Neuronal stem cell (in vitro differentiated cells): Measurements from ENCODE around the gene CACNA1A.

Experiments used
- DNase-seq: peaks from one replicate; pipeline ENCODE4 v3.0.0-alpha.2; 2013; ENCODE audit warnings: low spot score
- H2AFZ ChIP-seq: one replicate; pipeline ENCODE4 v1.6.1; 2013; ENCODE audit warnings: mild to moderate bottlenecking, low read length, inconsistent platforms
- H2AK5ac ChIP-seq: 2 replicates; pipeline ENCODE4 v1.6.1; 2013; ENCODE audit warnings: low read depth, mild to moderate bottlenecking, inconsistent platforms, low read length, moderate library complexity, mixed read lengths
- H2BK120ac ChIP-seq: 2 replicates; pipeline ENCODE4 v1.6.1; 2013; ENCODE audit warnings: low read depth, mild to moderate bottlenecking, inconsistent platforms, low read length, moderate library complexity, mixed read lengths
- H2BK12ac ChIP-seq: one replicate; pipeline ENCODE4 v1.6.1; 2013; ENCODE audit warnings: low read length, inconsistent platforms
- H2BK15ac ChIP-seq: 2 replicates; pipeline ENCODE4 v1.6.1; 2013; ENCODE audit warnings: mild to moderate bottlenecking, low read length, inconsistent platforms, mixed read lengths
- H2BK5ac ChIP-seq: one replicate; pipeline ENCODE4 v1.6.1; 2013; ENCODE audit warnings: inconsistent platforms, mild to moderate bottlenecking, low read length, moderate library complexity
- H3K14ac ChIP-seq: one replicate; pipeline ENCODE4 v1.6.1; 2013; ENCODE audit warnings: low read length, inconsistent platforms
- H3K18ac ChIP-seq: 2 replicates; pipeline ENCODE4 v1.6.1; 2013; ENCODE audit warnings: low read length, inconsistent platforms
- H3K23ac ChIP-seq: 2 replicates; pipeline ENCODE4 v1.6.1; 2013; ENCODE audit warnings: low read depth, mild to moderate bottlenecking, mixed read lengths, low read length, inconsistent platforms; ENCODE audit not compliant: poor library complexity
- H3K27ac ChIP-seq: replicated peaks from 3 replicates; pipeline ENCODE4 v1.5.1; 2013; ENCODE audit warnings: low read length, inconsistent platforms
- H3K27me3 ChIP-seq, 3 experiments: 2 replicates each; pipeline ENCODE4 v1.6.1; 2013; ENCODE audit warnings: low read length in 3 of 3, mild to moderate bottlenecking in 2 of 3, inconsistent platforms in 1 of 3, low read depth in 1 of 3, mixed read lengths in 1 of 3, moderate library complexity in 1 of 3; ENCODE audit not compliant: control insufficient read depth in 3 of 3, insufficient read depth in 3 of 3
- H3K36me3 ChIP-seq, 2 donors: replicated peaks in 1 of 2; 2 replicates each; pipeline ENCODE4 v1.6.1; 2013; ENCODE audit warnings: low read length in 2 of 2; ENCODE audit not compliant: control insufficient read depth in 2 of 2, insufficient read depth in 2 of 2
- H3K4ac ChIP-seq: 2 replicates; pipeline ENCODE4 v1.6.1; 2013; ENCODE audit warnings: inconsistent platforms, mild to moderate bottlenecking, low read length, moderate library complexity
- H3K4me1 ChIP-seq, 2 donors: 1 replicate in 1 of 2; 2 replicates in 1 of 2; pipeline ENCODE4 v1.6.1; 2013; ENCODE audit warnings: low read length in 2 of 2, low read depth in 1 of 2; ENCODE audit not compliant: control insufficient read depth in 2 of 2, insufficient read depth in 1 of 2
- H3K4me2 ChIP-seq: one replicate; pipeline ENCODE4 v1.6.1; 2013; ENCODE audit warnings: mild to moderate bottlenecking, low read length, inconsistent platforms; ENCODE audit not compliant: insufficient read depth, poor library complexity, severe bottlenecking
- H3K4me3 ChIP-seq, 2 donors: 2 replicates each; pipeline ENCODE4 v1.5.1; 2013; ENCODE audit warnings: low read length in 2 of 2, mild to moderate bottlenecking in 2 of 2, inconsistent platforms in 1 of 2, moderate library complexity in 1 of 2
- H3K79me1 ChIP-seq: one replicate; pipeline ENCODE4 v1.6.1; 2013; ENCODE audit warnings: low read depth, mild to moderate bottlenecking, inconsistent platforms, low read length, moderate library complexity
- H3K9ac ChIP-seq: one replicate; pipeline ENCODE4 v1.6.1; 2013; ENCODE audit warnings: mild to moderate bottlenecking, low read depth, low read length, inconsistent platforms; ENCODE audit not compliant: poor library complexity
- H3K9me3 ChIP-seq, 2 donors: replicated peaks in 1 of 2; 2 replicates each; pipeline versions ENCODE3 to v1.6.1; 2013; ENCODE audit warnings: low read length in 2 of 2, mild to moderate bottlenecking in 2 of 2, inconsistent platforms in 1 of 2, low read depth in 1 of 2, mixed read lengths in 1 of 2, moderate library complexity in 1 of 2; ENCODE audit not compliant: control insufficient read depth in 2 of 2, insufficient read depth in 1 of 2
- H4K8ac ChIP-seq: one replicate; pipeline ENCODE4 v1.6.1; 2013; ENCODE audit warnings: low read depth, mild to moderate bottlenecking, inconsistent platforms, low read length, moderate library complexity
- H4K91ac ChIP-seq: one replicate; pipeline ENCODE4 v1.6.1; 2013; ENCODE audit warnings: low read length, low read depth, mild to moderate bottlenecking, inconsistent platforms; ENCODE audit not compliant: poor library complexity
- WGBS, 2 donors: extraction: QIAGEN DNeasy Blood & Tissue Kit; methylation state at CpG; one replicate each; pipeline ENCODE4 v1.1.7; 2013; ENCODE audit warnings: missing lambda C conversion rate in 2 of 2, mixed read lengths in 1 of 2; ENCODE audit not compliant: insufficient read length in 2 of 2, insufficient replicate concordance in 1 of 2; ENCODE audit errors: extremely low coverage in 2 of 2; 5-methylcytosine and 5-hydroxymethylcytosine counted together

Gene CACNA1A

DNA sequence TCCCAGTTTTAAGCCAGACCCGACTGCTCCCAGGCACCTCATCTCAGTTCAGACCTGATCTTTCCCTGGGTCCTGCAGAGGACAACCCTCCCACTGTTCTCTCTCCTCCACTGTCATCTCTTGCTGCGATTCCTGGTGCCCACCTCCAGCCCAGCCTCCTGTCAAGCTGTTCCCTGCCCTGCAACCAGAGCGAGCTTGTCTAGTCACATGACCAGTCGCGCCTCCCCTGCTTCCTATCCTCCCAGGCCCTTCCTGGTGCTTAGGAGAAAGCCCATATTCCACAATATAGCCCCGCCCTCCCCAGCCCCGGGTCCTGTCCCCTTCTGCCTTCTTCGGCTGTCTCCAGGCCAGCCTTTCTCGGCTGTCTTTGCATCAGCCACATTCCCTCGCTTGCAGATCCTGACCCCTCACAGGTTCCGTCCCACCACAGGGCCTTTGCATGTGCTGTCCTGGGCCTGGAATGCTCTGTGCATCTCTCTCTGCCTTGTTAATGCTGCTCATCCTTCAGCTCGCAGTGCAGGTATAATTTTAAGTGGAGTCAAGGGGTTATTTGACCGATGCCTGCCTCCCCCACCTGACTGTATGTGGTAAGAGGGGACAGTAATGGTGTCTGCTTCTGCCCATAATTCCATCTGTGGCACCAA lies 267.3 kb downstream of the CACNA1A start:
- no peak overlapping the region for H2BK12ac ChIP-seq
- H3K27me3 ChIP-seq = peaks cover 0 to 3% (median 0%) of the 10 kb centered on the region in 3 experiments
- no peak overlapping the region for H4K91ac ChIP-seq
- peaks cover 0 to 13% of the 10 kb centered on the region in 2 donors for H3K4me1 ChIP-seq
- no peak overlapping the region for H2BK120ac ChIP-seq
- no peak overlapping the region for H3K18ac ChIP-seq
- no peak overlapping the region for H3K23ac ChIP-seq
- no peak overlapping the region for H3K27ac ChIP-seq
- WGBS, 2 donors = no CpG with 5 or more reads among the region's 13 CpGs
- peaks cover 0 to 6% of the 10 kb centered on the region in 2 donors for H3K36me3 ChIP-seq
- H3K79me1 ChIP-seq = peaks cover 2% of the 10 kb centered on the region
- no peak overlapping the region for H2BK15ac ChIP-seq
- H3K9me3 ChIP-seq = peaks cover 0 to 13% of the 10 kb centered on the region in 2 donors
- H2AFZ ChIP-seq = no peak overlapping the region
- DNase-seq = no peak
- no peak overlapping the region for H3K9ac ChIP-seq
- no peak overlapping the region for H2AK5ac ChIP-seq
- no peak overlapping the region for H3K14ac ChIP-seq
- no peak overlapping the region for H3K4me2 ChIP-seq
- no peak overlapping the region for H3K4me3 ChIP-seq
- no peak overlapping the region for H2BK5ac ChIP-seq
- no peak overlapping the region for H3K4ac ChIP-seq
- H4K8ac ChIP-seq = no peak overlapping the region

DNA sequence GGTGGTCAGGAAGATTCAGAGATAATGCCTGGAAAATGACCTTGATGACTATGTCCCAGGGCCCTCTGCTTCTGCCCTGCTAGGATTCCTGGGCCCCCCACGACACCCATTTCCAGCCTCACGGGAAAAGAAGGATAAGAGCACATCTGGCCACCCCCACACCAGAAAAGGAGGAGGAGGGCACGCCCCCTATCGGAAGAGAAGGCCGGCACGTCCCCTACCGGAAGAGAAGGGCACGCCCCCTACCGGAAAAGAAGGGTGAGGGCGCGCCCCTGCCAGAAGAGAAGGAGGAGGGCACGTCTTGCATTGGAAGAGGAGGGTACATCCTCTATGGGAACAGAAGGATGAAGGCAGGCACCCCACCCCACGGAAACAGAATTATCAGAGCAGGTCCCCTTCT lies 271.8 kb downstream of the CACNA1A start:
- H2BK120ac ChIP-seq = no peak overlapping the region
- H3K18ac ChIP-seq = no peak overlapping the region
- H3K27ac ChIP-seq = no peak overlapping the region
- H3K14ac ChIP-seq = no peak overlapping the region
- peaks cover 0 to 6% of the 10 kb centered on the region in 2 donors for H3K36me3 ChIP-seq
- no peak overlapping the region for H3K23ac ChIP-seq
- no peak overlapping the region for H4K8ac ChIP-seq
- DNase-seq = no peak
- H2AK5ac ChIP-seq = no peak overlapping the region
- H2BK5ac ChIP-seq = no peak overlapping the region
- no CpG with 5 or more reads among the region's 13 CpGs for WGBS, 2 donors
- H3K4ac ChIP-seq = no peak overlapping the region
- peak overlapping the region; percentile 56 for H2AFZ ChIP-seq
- H3K9me3 ChIP-seq = peaks cover 0 to 7% of the 10 kb centered on the region in 2 donors
- H3K9ac ChIP-seq = no peak overlapping the region
- no peak overlapping the region for H2BK12ac ChIP-seq
- no peak overlapping the region for H2BK15ac ChIP-seq
- no peak overlapping the region for H3K4me3 ChIP-seq
- H4K91ac ChIP-seq = no peak overlapping the region
- H3K4me1 ChIP-seq = peaks cover 0 to 7% of the 10 kb centered on the region in 2 donors
- H3K79me1 ChIP-seq = no peaks in the 10 kb centered on the region
- peaks cover 0 to 3% (median 0%) of the 10 kb centered on the region in 3 experiments for H3K27me3 ChIP-seq
- no peak overlapping the region for H3K4me2 ChIP-seq

- peaks cover 0 to 4% of the 10 kb centered on the region in 2 donors for H3K9me3 ChIP-seq
- DNase-seq = no peak
- no peak overlapping the region for H2AFZ ChIP-seq
- H3K4ac ChIP-seq = no peak overlapping the region
- no peak overlapping the region for H2BK120ac ChIP-seq
- no peak overlapping the region for H2AK5ac ChIP-seq
- no peak overlapping the region for H3K4me3 ChIP-seq
- H3K23ac ChIP-seq = no peak overlapping the region
- no peak overlapping the region for H3K4me2 ChIP-seq
- no peak overlapping the region for H3K14ac ChIP-seq
- no peak overlapping the region for H4K91ac ChIP-seq
- WGBS, 2 donors = no CpG with 5 or more reads among the region's 9 CpGs
- H3K27me3 ChIP-seq = no peaks in the 10 kb centered on the region
- H3K4me1 ChIP-seq = no peaks in the 10 kb centered on the region
- H4K8ac ChIP-seq = no peak overlapping the region
- no peak overlapping the region for H2BK5ac ChIP-seq
- H3K9ac ChIP-seq = no peak overlapping the region
- no peak overlapping the region for H3K27ac ChIP-seq
- no peak overlapping the region for H2BK15ac ChIP-seq
- no peaks in the 10 kb centered on the region for H3K79me1 ChIP-seq
- H2BK12ac ChIP-seq = no peak overlapping the region
- no peak overlapping the region for H3K18ac ChIP-seq
- H3K36me3 ChIP-seq = peaks cover 0 to 8% of the 10 kb centered on the region in 2 donors
These were observed 274.6 kb downstream of the CACNA1A start for GRCh38 chr19:13231663-13232062.

DNA sequence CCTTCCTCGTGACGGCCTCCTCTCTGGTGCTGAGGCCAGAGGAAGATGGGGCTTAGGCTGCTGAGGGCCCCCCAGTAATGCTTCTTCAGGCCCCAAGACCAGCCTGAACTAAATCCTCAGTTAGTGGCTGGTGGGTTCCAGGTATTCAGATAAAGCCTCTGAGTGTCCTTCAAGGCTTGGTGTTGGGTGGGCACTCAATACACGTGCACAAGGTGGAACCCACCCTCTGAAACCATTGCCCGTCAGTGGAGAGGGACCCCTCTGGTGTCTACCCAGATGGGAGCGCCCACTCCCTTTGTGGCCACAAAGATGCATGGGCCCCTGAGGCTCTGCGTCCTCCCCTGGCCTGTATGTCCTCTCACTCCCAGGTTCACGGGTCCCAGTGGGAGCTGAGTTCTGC lies 277.0 kb downstream of the CACNA1A start:
- H3K4me3 ChIP-seq = no peak overlapping the region
- H3K27me3 ChIP-seq = peaks cover 0 to 4% (median 0%) of the 10 kb centered on the region in 3 experiments
- H4K91ac ChIP-seq = no peak overlapping the region
- WGBS, 2 donors = no CpG with 5 or more reads among the region's 7 CpGs
- H3K14ac ChIP-seq = no peak overlapping the region
- H3K9ac ChIP-seq = no peak overlapping the region
- no peak overlapping the region for H3K4ac ChIP-seq
- H3K23ac ChIP-seq = no peak overlapping the region
- peaks cover 0 to 8% of the 10 kb centered on the region in 2 donors for H3K36me3 ChIP-seq
- no peak overlapping the region for H2BK5ac ChIP-seq
- H2BK12ac ChIP-seq = no peak overlapping the region
- H3K79me1 ChIP-seq = no peaks in the 10 kb centered on the region
- H2BK15ac ChIP-seq = no peak overlapping the region
- H3K4me2 ChIP-seq = no peak overlapping the region
- no peak overlapping the region for H4K8ac ChIP-seq
- H2AK5ac ChIP-seq = no peak overlapping the region
- no peak overlapping the region for H2AFZ ChIP-seq
- no peaks in the 10 kb centered on the region for H3K9me3 ChIP-seq
- H2BK120ac ChIP-seq = no peak overlapping the region
- H3K27ac ChIP-seq = no peak overlapping the region
- H3K18ac ChIP-seq = no peak overlapping the region
- peaks cover 0 to 4% of the 10 kb centered on the region in 2 donors for H3K4me1 ChIP-seq
- DNase-seq = no peak
